RWPE2 (cell line): ENCODE measurements around the gene POLR1F.

Experiments
- ATAC-seq: fragments of 200-7000 bp; cut with Tn5 transposase; 3 replicates; pipeline ENCODE4 v1.9.1; 2021; ENCODE audit warnings: low read depth
- DNase-seq: peaks from one replicate; pipeline ENCODE4 v3.0.0-alpha.2; 2020; ENCODE audit warnings: low spot score
- H3K27ac ChIP-seq: fragments of 450-650 bp; 2 replicates; pipeline ENCODE4 v1.5.1; 2017; ENCODE audit warnings: mild to moderate bottlenecking; ENCODE audit not compliant: poor library complexity, severe bottlenecking
- H3K27me3 ChIP-seq: fragments of 250-450 bp; sonication (Bioruptor Pico); 2 replicates; pipeline ENCODE4 v1.5.1; 2021; ENCODE audit warnings: mild to moderate bottlenecking, moderate library complexity; ENCODE audit not compliant: insufficient read depth, poor library complexity, severe bottlenecking
- H3K36me3 ChIP-seq: fragments of 250-450 bp; sonication (Bioruptor Pico); 2 replicates; pipeline ENCODE4 v1.5.1; 2020; ENCODE audit warnings: low read depth, mild to moderate bottlenecking, moderate library complexity
- H3K4me1 ChIP-seq: fragments of 250-450 bp; sonication (Bioruptor Pico); 2 replicates; pipeline ENCODE4 v1.5.1; 2021; ENCODE audit warnings: mild to moderate bottlenecking, moderate library complexity; ENCODE audit not compliant: insufficient read depth, poor library complexity, severe bottlenecking
- H3K4me3 ChIP-seq: fragments of 250-450 bp; sonication (Bioruptor Pico); 2 replicates; pipeline ENCODE4 v1.5.1; 2021; ENCODE audit warnings: mild to moderate bottlenecking, moderate library complexity; ENCODE audit not compliant: severe bottlenecking
- H3K9me3 ChIP-seq: fragments of 250-450 bp; sonication (Bioruptor Pico); 2 replicates; pipeline ENCODE4 v1.5.1; 2021; ENCODE audit warnings: mild to moderate bottlenecking, moderate library complexity; ENCODE audit not compliant: severe bottlenecking
- TF ChIP-seq, protein P1 (sequence below): fragments of 450-650 bp; IDR thresholded peaks from one replicate; pipeline ENCODE4 v1.5.1; 2017; ENCODE audit warnings: mild to moderate bottlenecking, moderate library complexity; ENCODE audit not compliant: poor library complexity, severe bottlenecking

Gene POLR1F

DNA sequence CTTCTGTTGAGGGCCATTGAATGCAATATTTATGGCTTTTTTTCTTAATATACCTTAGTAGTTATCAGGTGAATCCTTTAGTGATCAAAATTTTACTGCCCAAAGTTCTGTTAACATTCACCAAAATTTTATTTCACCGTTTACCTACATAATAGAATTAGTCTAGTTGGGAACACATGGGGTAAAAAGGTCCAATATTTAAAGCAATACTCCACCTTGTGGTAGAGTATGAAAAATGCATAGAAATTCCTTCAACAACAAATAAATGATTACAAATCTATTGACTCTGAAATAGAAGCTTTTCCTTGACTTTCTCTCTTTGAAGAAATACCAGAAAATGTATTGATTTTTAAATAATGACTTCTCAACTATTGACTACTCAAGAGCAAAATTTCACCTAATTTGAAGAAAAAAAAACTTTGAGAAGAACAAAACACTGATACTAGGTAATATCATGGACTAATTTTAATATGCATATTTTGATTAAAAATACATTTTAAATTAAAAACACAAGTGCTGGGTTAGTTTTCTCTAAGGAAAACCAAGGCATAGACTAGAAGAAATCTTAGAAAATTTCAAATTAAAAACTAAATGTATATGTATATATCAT, 43.3 kb downstream of the POLR1F start:
- Histone ChIP-seq H3K4me1 (peaks cover 22% of the 10 kb centered on the region), H3K36me3 (no peaks in the 10 kb centered on the region), H3K27me3 (no peaks in the 10 kb centered on the region), H3K27ac (no peak overlapping the region), H3K9me3 (no peaks in the 10 kb centered on the region), H3K4me3 (no peak overlapping the region)
- ATAC-seq = peak; percentile 46; the same call in 1 of the 3 replicates
- DNase-seq = no peak
- TF ChIP-seq, protein P1, sequence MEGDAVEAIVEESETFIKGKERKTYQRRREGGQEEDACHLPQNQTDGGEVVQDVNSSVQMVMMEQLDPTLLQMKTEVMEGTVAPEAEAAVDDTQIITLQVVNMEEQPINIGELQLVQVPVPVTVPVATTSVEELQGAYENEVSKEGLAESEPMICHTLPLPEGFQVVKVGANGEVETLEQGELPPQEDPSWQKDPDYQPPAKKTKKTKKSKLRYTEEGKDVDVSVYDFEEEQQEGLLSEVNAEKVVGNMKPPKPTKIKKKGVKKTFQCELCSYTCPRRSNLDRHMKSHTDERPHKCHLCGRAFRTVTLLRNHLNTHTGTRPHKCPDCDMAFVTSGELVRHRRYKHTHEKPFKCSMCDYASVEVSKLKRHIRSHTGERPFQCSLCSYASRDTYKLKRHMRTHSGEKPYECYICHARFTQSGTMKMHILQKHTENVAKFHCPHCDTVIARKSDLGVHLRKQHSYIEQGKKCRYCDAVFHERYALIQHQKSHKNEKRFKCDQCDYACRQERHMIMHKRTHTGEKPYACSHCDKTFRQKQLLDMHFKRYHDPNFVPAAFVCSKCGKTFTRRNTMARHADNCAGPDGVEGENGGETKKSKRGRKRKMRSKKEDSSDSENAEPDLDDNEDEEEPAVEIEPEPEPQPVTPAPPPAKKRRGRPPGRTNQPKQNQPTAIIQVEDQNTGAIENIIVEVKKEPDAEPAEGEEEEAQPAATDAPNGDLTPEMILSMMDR = peak; percentile 85

DNA sequence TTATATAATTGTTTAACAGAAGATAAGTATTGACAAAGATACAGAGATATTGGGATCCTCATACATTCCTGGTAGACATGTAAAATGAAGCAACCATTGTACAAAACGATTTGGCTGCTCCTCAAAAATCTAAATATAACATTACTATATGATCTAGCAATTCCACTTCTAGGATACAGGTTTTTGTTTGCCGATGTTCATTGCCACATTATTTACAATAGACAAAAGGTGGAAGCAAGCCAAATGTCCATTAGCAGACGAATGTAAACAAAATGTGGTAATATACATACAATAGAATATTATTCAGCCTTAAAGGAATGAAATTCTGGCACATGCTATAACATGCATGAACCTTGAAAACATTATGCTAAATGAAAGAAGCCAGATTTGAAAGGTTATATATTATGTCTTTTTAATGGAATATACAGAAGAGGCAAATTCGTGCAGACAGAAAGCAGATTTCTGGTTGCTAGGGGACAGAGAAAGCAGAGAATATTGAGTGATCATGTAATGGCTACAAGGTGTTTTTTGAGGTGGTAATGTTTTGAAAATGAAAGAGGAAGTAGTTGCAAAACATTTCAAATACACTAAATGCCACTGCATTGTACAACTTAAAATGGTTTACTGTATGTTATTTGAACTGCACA, 44.9 kb downstream of the POLR1F start:
- H3K27ac ChIP-seq = peak overlapping the region; percentile 35
- no peak overlapping the region for H3K4me3 ChIP-seq
- ATAC-seq (peak; percentile 76), DNase-seq (no peak)
- TF ChIP-seq, protein P1 = no peak
- H3K4me1 ChIP-seq = peaks cover 22% of the 10 kb centered on the region
- no peaks in the 10 kb centered on the region for H3K36me3 ChIP-seq
- H3K27me3 ChIP-seq = no peaks in the 10 kb centered on the region
- no peaks in the 10 kb centered on the region for H3K9me3 ChIP-seq

DNA sequence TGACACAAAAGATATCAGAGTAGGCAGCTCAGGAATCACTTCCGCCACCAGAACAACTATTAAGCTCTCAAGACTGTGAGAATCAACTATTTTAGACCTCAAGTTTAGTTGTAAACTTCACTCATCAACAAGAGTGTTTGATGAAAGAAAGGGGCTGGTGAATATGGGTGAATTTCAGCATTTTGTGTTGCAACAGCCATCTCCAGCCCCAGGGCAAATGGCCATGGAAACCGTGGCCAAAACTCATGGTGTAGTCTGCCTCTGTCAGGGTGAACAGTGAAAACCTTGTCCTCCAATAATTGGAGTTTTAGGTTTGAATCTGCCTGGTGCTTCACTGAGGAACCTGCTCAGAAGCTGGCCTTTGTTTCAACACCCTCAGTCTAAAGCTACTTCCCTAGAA, 60.0 kb downstream of the POLR1F start:
- Histone ChIP-seq H3K36me3 (no peaks in the 10 kb centered on the region), H3K9me3 (no peaks in the 10 kb centered on the region), H3K4me3 (no peak overlapping the region), H3K27me3 (no peaks in the 10 kb centered on the region), H3K4me1 (no peaks in the 10 kb centered on the region), H3K27ac (no peak overlapping the region)
- TF ChIP-seq, protein P1 = no peak
- DNase-seq = no peak
- ATAC-seq = no peak
